ELR (cell line): ENCODE measurements around the gene PRAMEF20.

Experiments used
- DNase-seq: peaks from one replicate; pipeline ENCODE4 v3.0.0-alpha.2; 2015; ENCODE audit warnings: low read depth

Gene PRAMEF20

GRCh38 chr1:13462682-13463081 lies 52.4 kb downstream of the PRAMEF20 start:
- no peak for DNase-seq

- DNase-seq, result no peak
Observed at GRCh38 chr1:13465515-13465914, 55.3 kb downstream of the PRAMEF20 start.

GRCh38 chr1:13469343-13469742 lies 59.1 kb downstream of the PRAMEF20 start:
- no peak for DNase-seq
